DOHH2 (cell line): Measurements from ENCODE around the gene ZDHHC16.
A peak's percentile ranks its signal among the peaks of the same experiment; 100 is the strongest.

ENCODE experiments used
- H3F3A ChIP-seq: fragments of 200-600 bp; sonication (generic), shearing (Covaris generic); 2 replicates; pipeline ENCODE4 v1.6.0; 2016; ENCODE audit warnings: antibody characterized with exemption, mild to moderate bottlenecking; ENCODE audit not compliant: control insufficient read depth, insufficient read depth
- H3K27ac ChIP-seq: fragments of 200-600 bp; sonication (generic); 2 replicates; pipeline ENCODE4 v1.5.1; 2014; ENCODE audit warnings: low read depth, mild to moderate bottlenecking, low read length, moderate library complexity
- H3K27me3 ChIP-seq: fragments of 200-600 bp; sonication (generic); 2 replicates; pipeline ENCODE4 v1.6.1; 2014; ENCODE audit warnings: mild to moderate bottlenecking, low read length, mixed read lengths; ENCODE audit not compliant: control insufficient read depth
- H3K36me3 ChIP-seq: fragments of 200-600 bp; sonication (generic); 2 replicates; pipeline ENCODE4 v1.6.1; 2014; ENCODE audit warnings: mild to moderate bottlenecking, low read length, moderate library complexity, mixed read lengths; ENCODE audit not compliant: control insufficient read depth
- H3K4me1 ChIP-seq: fragments of 200-600 bp; sonication (generic); 2 replicates; pipeline ENCODE4 v1.6.1; 2014; ENCODE audit warnings: mild to moderate bottlenecking, low read length, mixed read lengths; ENCODE audit not compliant: control insufficient read depth
- H3K4me2 ChIP-seq: fragments of 200-600 bp; sonication (generic); 2 replicates; pipeline ENCODE4 v1.6.0; 2014; ENCODE audit warnings: mild to moderate bottlenecking, low read length, moderate library complexity
- H3K4me3 ChIP-seq: fragments of 200-600 bp; sonication (generic); 2 replicates; pipeline ENCODE4 v1.5.1; 2014; ENCODE audit warnings: mild to moderate bottlenecking, low read length, mixed read lengths
- H3K79me2 ChIP-seq: fragments of 200-600 bp; sonication (generic); 2 replicates; pipeline ENCODE4 v1.6.1; 2014; ENCODE audit warnings: mild to moderate bottlenecking, low read length, mixed read lengths; ENCODE audit not compliant: control insufficient read depth
- H3K9me2 ChIP-seq: fragments of 200-600 bp; sonication (generic); replicated peaks from 2 replicates; pipeline ENCODE4 v1.6.1; 2014; ENCODE audit warnings: mild to moderate bottlenecking, low read length, mixed read lengths; ENCODE audit not compliant: control insufficient read depth
- H3K9me3 ChIP-seq: fragments of 200-600 bp; sonication (generic); 2 replicates; pipeline ENCODE4 v1.6.1; 2014; ENCODE audit warnings: antibody characterized with exemption, low read length, mixed read lengths; ENCODE audit not compliant: control insufficient read depth, insufficient read depth
- H4K20me1 ChIP-seq: fragments of 200-600 bp; sonication (generic); 2 replicates; pipeline ENCODE4 v1.6.0; 2014; ENCODE audit warnings: low read depth, mild to moderate bottlenecking, antibody characterized with exemption, low read length, moderate library complexity; ENCODE audit not compliant: control insufficient read depth, insufficient read depth
- CTCF ChIP-seq: fragments of 200-600 bp; sonication (generic); IDR thresholded peaks from one replicate; pipeline ENCODE4 v1.5.1; 2014; ENCODE audit warnings: antibody characterized with exemption, mild to moderate bottlenecking, low read depth, low read length; ENCODE audit not compliant: poor library complexity, severe bottlenecking
- EZH2phosphoT487 ChIP-seq: fragments of 200-600 bp; sonication (generic); IDR thresholded peaks from 2 replicates; pipeline ENCODE4 v1.6.1; 2017; ENCODE audit warnings: borderline replicate concordance, mild to moderate bottlenecking, antibody characterized with exemption, low read length, moderate library complexity, mixed read lengths

The ZDHHC16 gene

GRCh38 chr10:97494863-97495506, 49.0 kb downstream of the ZDHHC16 start:
- Histone ChIP-seq H3K36me3 (peaks cover 48% of the 10 kb centered on the region), H3K9me2 (no peaks in the 10 kb centered on the region), H3K27ac (no peak overlapping the region), H3K79me2 (peaks cover 82% of the 10 kb centered on the region), H3K9me3 (no peaks in the 10 kb centered on the region), H3K4me1 (peaks cover 41% of the 10 kb centered on the region), H3K4me3 (no peak overlapping the region), H3K4me2 (peak overlapping the region; percentile 95), H3F3A (peaks cover 3% of the 10 kb centered on the region), H4K20me1 (peaks cover 32% of the 10 kb centered on the region), H3K27me3 (peaks cover 11% of the 10 kb centered on the region)
- TF ChIP-seq EZH2phosphoT487: no peak
- no peak for TF ChIP-seq CTCF

- TF ChIP-seq CTCF (no peak), EZH2phosphoT487 (no peak)
- Histone ChIP-seq H3K4me1 (peaks cover 32% of the 10 kb centered on the region), H3K27me3 (peaks cover 36% of the 10 kb centered on the region), H3K9me3 (no peaks in the 10 kb centered on the region), H4K20me1 (peaks cover 26% of the 10 kb centered on the region; the same call in 1 of the 2 replicates), H3K9me2 (no peaks in the 10 kb centered on the region), H3K4me3 (peak overlapping the region; percentile 96), H3K36me3 (peaks cover 41% of the 10 kb centered on the region), H3K79me2 (peaks cover 56% of the 10 kb centered on the region), H3F3A (peaks cover 3% of the 10 kb centered on the region), H3K4me2 (peak overlapping the region; percentile 95), H3K27ac (peak overlapping the region; percentile 78)
Observed at GRCh38 chr10:97497572-97498075, 51.6 kb downstream of the ZDHHC16 start.

GRCh38 chr10:97498076-97498840, 52.3 kb downstream of the ZDHHC16 start, which contains the start of gene MMS19:
TSS of gene MMS19 (minus strand) at chr10:97498422. CDS start at chr10:97498384, 38 bp downstream.
- Histone ChIP-seq H3K4me1 (peaks cover 32% of the 10 kb centered on the region), H3K9me2 (no peaks in the 10 kb centered on the region)

More at GRCh38 chr10:97498076-97498840, 52.3 kb downstream of the ZDHHC16 start, which contains the start of gene MMS19:
- Histone ChIP-seq H3F3A (peaks cover 3% of the 10 kb centered on the region), H3K79me2 (peaks cover 49% of the 10 kb centered on the region), H3K27ac (peak within 1 kb of the TSS; percentile 78), H3K27me3 (peaks cover 39% of the 10 kb centered on the region), H3K36me3 (peaks cover 36% of the 10 kb centered on the region), H3K9me3 (no peaks in the 10 kb centered on the region), H4K20me1 (peaks cover 26% of the 10 kb centered on the region; the same call in 1 of the 2 replicates), H3K4me3 (peak within 1 kb of the TSS; percentile 96), H3K4me2 (peak within 1 kb of the TSS; percentile 95)
- TF ChIP-seq CTCF (no peak), EZH2phosphoT487 (no peak)
